Measurements from ENCODE around the gene KRTAP29-1.
"Not testable (repeated sequence)": the region's sequence is repeated elsewhere in the genome, so short reads cannot be mapped to it uniquely, and the experiment has no call there.

Gene KRTAP29-1, protein sequence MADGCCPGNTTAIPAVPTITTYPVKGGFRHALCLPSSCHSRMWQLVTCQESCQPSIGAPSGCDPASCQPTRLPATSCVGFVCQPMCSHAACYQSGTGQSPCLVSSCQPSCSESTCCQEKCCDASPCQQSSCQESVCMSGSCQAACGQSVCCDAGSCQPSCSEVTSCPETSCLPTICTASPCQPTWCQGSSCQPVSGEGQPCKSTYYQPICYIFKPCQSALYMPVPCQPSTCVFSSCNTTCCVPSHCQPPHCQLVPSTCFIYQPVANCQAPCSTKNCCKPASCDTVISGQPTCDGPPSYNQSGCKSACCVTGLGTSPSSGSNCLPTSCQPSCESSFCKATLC

DNA sequence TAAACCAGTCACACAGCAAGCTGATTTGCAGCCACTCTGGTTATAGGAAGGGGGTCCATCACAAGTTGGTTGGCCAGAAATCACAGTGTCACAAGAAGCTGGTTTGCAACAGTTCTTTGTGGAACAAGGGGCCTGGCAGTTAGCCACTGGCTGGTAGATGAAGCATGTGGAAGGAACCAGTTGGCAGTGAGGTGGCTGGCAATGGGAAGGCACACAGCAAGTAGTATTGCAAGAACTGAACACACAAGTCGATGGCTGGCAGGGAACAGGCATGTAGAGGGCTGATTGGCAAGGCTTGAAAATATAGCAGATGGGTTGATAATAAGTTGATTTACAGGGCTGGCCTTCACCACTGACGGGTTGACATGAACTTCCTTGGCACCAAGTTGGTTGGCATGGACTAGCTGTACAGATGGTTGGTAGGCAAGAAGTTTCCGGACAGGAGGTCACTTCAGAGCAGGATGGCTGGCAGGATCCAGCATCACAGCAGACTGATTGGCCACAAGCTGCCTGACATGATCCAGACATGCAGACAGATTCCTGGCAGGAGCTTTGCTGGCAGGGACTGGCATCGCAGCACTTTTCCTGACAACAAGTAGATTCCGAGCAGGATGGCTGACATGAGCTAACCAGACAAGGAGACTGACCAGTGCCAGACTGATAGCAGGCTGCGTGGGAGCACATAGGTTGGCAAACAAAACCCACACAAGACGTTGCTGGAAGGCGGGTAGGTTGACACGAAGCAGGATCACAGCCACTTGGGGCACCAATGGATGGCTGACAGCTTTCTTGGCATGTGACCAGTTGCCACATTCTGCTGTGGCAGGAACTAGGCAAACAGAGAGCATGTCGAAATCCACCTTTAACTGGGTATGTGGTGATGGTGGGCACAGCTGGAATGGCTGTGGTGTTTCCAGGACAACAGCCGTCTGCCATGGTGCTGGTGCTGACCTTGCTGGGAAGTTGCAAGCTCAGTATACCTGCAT, at the start of gene KRTAP29-1:
Gene KRTAP29-1, minus strand, starts transcription at position 936 of the 986 bp plus-strand sequence. Its CDS starts 0 bp downstream, at position 936.
- TF ChIP-seq, protein P1, sequence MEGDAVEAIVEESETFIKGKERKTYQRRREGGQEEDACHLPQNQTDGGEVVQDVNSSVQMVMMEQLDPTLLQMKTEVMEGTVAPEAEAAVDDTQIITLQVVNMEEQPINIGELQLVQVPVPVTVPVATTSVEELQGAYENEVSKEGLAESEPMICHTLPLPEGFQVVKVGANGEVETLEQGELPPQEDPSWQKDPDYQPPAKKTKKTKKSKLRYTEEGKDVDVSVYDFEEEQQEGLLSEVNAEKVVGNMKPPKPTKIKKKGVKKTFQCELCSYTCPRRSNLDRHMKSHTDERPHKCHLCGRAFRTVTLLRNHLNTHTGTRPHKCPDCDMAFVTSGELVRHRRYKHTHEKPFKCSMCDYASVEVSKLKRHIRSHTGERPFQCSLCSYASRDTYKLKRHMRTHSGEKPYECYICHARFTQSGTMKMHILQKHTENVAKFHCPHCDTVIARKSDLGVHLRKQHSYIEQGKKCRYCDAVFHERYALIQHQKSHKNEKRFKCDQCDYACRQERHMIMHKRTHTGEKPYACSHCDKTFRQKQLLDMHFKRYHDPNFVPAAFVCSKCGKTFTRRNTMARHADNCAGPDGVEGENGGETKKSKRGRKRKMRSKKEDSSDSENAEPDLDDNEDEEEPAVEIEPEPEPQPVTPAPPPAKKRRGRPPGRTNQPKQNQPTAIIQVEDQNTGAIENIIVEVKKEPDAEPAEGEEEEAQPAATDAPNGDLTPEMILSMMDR (IDR thresholded peaks at IDR 0.05): no peak
- TF ChIP-seq ZFX (IDR thresholded peaks at IDR 0.05; ENCODE audit: borderline replicate concordance): no peak
- no peak within 1 kb of the TSS for H3K27ac ChIP-seq

DNA sequence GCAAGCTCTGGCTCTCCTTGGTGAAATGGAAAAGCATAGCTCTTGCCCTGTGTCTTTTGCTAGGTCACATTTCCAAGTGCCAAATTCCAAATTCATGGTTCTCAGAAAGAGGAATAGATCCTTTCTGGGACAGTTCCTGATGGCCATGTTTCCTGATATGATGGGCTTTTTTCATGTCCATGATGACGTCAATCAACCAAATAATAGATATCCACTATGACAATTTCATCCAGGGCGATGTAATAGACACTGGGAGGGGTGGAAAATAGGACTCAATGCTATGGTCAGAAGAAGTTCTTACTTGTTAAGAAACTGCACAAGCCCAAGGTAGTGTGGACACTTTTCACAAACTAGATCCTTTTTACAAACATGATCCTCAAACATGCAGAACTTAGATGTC, 48.5 kb upstream of the KRTAP29-1 start:
- no peak overlapping the region for H3K27ac ChIP-seq
- no peak for TF ChIP-seq ZFX (IDR thresholded peaks at IDR 0.05; ENCODE audit: borderline replicate concordance)
- TF ChIP-seq, protein P1 (IDR thresholded peaks at IDR 0.05): no peak

DNA sequence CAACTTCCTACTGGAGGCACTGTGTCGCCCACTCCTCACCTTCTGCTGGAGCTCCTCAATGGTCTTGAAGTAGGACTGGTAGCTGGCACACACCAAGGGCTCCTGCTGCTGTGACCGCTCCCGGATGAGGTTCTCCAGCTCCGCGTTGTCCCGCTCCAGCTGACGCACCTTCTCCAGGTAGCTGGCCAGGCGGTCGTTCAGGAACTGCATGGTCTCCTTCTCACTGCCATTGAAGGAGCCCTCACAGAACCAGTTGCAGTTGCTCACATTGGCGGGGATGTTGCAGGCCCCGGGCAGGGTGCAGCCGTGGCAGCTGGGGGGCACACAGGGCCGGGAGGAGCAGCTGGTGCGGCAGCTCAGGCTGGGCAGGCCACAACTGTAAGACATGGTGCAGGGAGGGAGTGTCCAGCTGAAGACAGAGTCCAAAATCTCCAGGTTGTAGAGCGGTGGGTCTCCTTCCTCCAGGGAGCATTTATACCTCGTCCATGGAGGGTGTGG, 47.8 kb upstream of the KRTAP29-1 start, which contains the start of gene KRT33A:
Gene KRT33A, minus strand, starts transcription at position 448 of the 498 bp plus-strand sequence. Its CDS starts 61 bp downstream, at position 387.
- not testable (repeated sequence) for H3K27ac ChIP-seq

DNA sequence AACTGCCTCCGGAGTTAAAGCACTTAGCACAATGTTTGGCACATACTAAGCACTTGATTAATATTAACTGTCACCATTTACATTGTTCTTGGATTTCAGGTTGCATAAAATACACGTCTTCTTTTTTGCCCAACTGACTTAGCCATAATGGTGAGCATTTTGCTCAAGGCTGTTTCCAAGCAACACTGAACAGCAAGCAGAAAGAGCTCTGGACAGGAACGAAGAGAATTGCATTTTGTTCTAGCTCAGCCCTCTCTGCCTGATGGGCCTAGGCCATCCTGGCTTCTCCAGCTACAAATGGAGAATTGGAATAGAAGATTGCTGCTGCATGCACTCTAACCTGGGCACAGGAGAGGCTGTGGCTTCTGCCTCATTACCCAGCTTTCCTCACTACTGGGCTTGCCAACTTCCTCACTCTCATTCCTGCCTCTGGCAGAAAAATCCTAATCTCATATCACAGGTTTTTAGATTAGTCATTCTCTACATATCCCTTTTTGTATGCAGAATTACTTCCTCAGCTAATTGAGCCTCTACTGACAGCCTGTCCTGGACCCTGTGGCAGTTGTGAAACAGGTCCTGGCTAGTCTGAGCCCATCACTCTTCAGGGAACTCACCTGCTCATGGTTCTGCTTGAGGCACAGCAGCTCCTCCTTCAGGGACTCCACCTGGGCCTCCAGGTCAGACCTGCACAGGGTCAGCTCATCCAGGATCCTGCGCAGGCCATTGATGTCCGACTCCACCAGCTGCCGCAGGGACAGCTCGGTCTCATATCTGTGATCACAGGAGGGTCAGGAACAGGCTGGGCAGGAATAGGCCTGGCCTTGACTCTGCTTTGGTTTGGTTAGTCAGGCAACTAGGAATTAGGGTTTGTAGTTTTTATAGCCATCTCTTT, 45.5 kb upstream of the KRTAP29-1 start:
- no peak overlapping the region for H3K27ac ChIP-seq
- TF ChIP-seq, protein P1 (IDR thresholded peaks at IDR 0.05): no peak
- no peak for TF ChIP-seq ZFX (IDR thresholded peaks at IDR 0.05; ENCODE audit: borderline replicate concordance)

DNA sequence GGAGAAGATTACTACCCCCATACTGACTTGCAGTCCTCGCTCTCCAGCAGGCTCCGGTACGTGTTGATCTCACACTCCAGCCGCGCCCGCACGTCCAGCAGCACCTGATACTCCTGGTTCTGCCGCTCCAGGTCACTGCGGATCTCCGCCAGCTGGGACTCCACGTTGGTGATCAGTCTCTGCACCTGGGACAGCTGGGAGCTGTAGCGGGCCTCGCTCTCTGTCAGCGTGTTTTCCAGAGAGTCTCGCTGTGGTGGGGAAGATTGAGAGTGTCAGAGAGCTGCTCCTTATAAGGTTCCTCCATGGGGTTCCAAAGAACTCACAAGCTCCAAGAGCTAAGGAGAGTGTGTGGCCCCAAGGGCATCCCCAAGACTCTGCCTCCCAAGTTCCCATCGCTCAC, 43.8 kb upstream of the KRTAP29-1 start:
- not testable (repeated sequence) for H3K27ac ChIP-seq

DNA sequence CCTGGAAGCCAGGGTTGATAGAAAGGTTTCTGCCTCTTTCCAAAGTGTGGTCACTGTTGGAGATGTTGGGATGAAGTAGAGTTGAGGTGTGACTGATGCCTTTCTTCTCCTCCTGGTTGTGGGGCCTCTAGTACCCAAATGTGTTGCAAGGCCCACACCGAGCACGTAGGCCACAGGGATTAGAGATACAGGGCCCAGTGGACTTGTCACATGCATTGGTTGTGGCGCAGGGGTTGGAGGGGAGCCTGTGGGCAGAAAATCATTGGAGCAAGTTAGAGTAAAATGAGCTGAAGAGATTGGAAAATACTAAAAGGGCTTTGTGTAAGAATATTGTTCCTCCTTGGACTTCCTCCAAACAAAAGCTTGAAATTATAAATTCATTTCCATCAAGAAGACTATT, 43.3 kb upstream of the KRTAP29-1 start:
- no peak overlapping the region for H3K27ac ChIP-seq
- TF ChIP-seq ZFX (IDR thresholded peaks at IDR 0.05; ENCODE audit: borderline replicate concordance): no peak
- TF ChIP-seq, protein P1 (IDR thresholded peaks at IDR 0.05): no peak

DNA sequence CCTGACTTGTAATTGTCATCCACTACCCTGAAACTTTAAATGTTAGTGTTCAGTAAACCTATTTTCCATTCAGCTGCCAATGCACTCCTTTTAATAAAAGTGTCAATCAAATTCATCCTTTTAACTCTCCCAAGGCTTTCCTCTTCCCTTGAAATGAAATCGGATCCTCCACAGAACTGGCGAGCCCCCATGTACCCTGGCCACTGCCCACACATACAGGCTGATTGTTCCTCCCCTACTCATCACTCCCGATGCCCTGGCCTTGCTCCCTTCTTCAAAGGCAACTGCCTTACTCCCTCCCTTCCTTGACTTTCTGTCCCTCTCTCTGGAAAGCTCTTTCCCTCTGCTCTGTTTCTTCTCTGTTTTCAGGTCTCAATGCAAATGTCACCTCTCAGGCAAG, 40.4 kb upstream of the KRTAP29-1 start:
- H3K27ac ChIP-seq: no peak overlapping the region

More for the DNA sequence above, 40.4 kb upstream of the KRTAP29-1 start:
- TF ChIP-seq, protein P1 (IDR thresholded peaks at IDR 0.05): no peak
- TF ChIP-seq ZFX (IDR thresholded peaks at IDR 0.05; ENCODE audit: borderline replicate concordance): no peak
